H1 (cell line): ENCODE data around the gene HK1. TPM values are rescaled to one million over a fixed set of nuclear protein-coding genes. Genes with fewer than 3 reads are reported as not detected.

Source experiments
- CTCF ChIA-PET: fragments of 300-600 bp; sonication (Branson Sonifier 250); formaldehyde crosslinking; loops from one replicate; lab custom pipeline; 2021; ENCODE audit not compliant: partially characterized antibody; lab: Charles Lee
- POLR2A ChIA-PET: fragments of 300-600 bp; sonication (Branson Sonifier 250); formaldehyde crosslinking; loops from one replicate; lab custom pipeline; 2021; ENCODE audit warnings: inconsistent platforms; ENCODE audit not compliant: partially characterized antibody; lab: Charles Lee
- DNase-seq, 2 experiments: peaks; one replicate each; pipeline versions ENCODE4 v3.0.0 to v3.0.0-alpha.2; 2010 to 2022; ENCODE audit warnings: low spot score in 2 of 2, low read depth in 1 of 2, mixed read lengths in 1 of 2
- FAIRE-seq: peaks from 2 replicates; lab custom pipeline; 2011; peaks lifted over from hg19 to GRCh38; lab: Jason Lieb, UNC
- H2AFZ ChIP-seq: 2 replicates; pipeline ENCODE4 v1.8.1; 2012; ENCODE audit warnings: low read length, inconsistent platforms
- H2AK5ac ChIP-seq: 2 replicates; pipeline ENCODE4 v1.6.1; 2013; ENCODE audit warnings: low read depth, low read length
- H2BK120ac ChIP-seq: replicated peaks from 2 replicates; pipeline ENCODE3; 2013; ENCODE audit warnings: low read depth, low read length, inconsistent platforms
- H2BK12ac ChIP-seq: 2 replicates; pipeline ENCODE4 v1.6.1; 2013; ENCODE audit warnings: low read depth, low read length
- H2BK15ac ChIP-seq: 2 replicates; pipeline ENCODE4 v1.6.1; 2013; ENCODE audit warnings: low read length
- H2BK20ac ChIP-seq: 2 replicates; pipeline ENCODE4 v1.6.1; 2013; ENCODE audit warnings: low read length
- H2BK5ac ChIP-seq: 2 replicates; pipeline ENCODE4 v1.6.1; 2013; ENCODE audit warnings: low read depth, low read length
- H3K14ac ChIP-seq: 2 replicates; pipeline ENCODE4 v1.6.1; 2013; ENCODE audit warnings: inconsistent platforms; ENCODE audit not compliant: insufficient read length
- H3K18ac ChIP-seq: 2 replicates; pipeline ENCODE4 v1.6.1; 2013; ENCODE audit warnings: low read length; ENCODE audit errors: extremely low read depth
- H3K23ac ChIP-seq: 2 replicates; pipeline ENCODE4 v1.6.1; 2013; ENCODE audit warnings: inconsistent platforms; ENCODE audit not compliant: insufficient read length
- H3K23me2 ChIP-seq: 2 replicates; pipeline ENCODE4 v1.6.1; 2013; ENCODE audit warnings: low read depth, low read length
- H3K27ac ChIP-seq: 2 replicates; pipeline ENCODE4 v1.6.1; 2011; ENCODE audit warnings: low read depth, low read length, inconsistent platforms
- H3K27me3 ChIP-seq, 4 experiments: replicated peaks in 1 of 4; 1 replicate in 1 of 4; 2 replicates in 3 of 4; pipeline versions ENCODE4 v1.6.1 to v1.8.1; 2011 to 2013; ENCODE audit warnings: low read length in 3 of 4, mild to moderate bottlenecking in 3 of 4, inconsistent platforms in 2 of 4, mixed read lengths in 2 of 4, moderate library complexity in 1 of 4; ENCODE audit not compliant: control insufficient read depth in 3 of 4, insufficient read depth in 3 of 4; ENCODE audit errors: extremely low read depth in 1 of 4
- H3K36me3 ChIP-seq, 4 experiments: 2 replicates each; pipeline versions ENCODE4 v1.6.1 to v1.8.1; 2011 to 2013; ENCODE audit warnings: mild to moderate bottlenecking in 4 of 4, low read length in 3 of 4, moderate library complexity in 2 of 4, control low read depth in 1 of 4, inconsistent platforms in 1 of 4; ENCODE audit not compliant: insufficient read depth in 4 of 4, control insufficient read depth in 2 of 4
- H3K4ac ChIP-seq: replicated peaks from 2 replicates; pipeline ENCODE3; 2013; ENCODE audit warnings: low read length, low read depth, mixed read lengths, inconsistent platforms; ENCODE audit not compliant: insufficient read length
- H3K4me1 ChIP-seq, 4 experiments: replicated peaks in 1 of 4; 1 replicate in 1 of 4; 2 replicates in 3 of 4; pipeline versions ENCODE4 v1.6.1 to v1.8.1; 2011 to 2013; ENCODE audit warnings: low read length in 3 of 4, inconsistent platforms in 2 of 4, mixed read lengths in 1 of 4; ENCODE audit not compliant: insufficient read depth in 4 of 4, control insufficient read depth in 3 of 4
- H3K4me2 ChIP-seq, 2 experiments: 2 replicates each; pipeline versions ENCODE4 v1.6.1 to v1.8.1; 2011 to 2013; ENCODE audit warnings: low read depth in 2 of 2, low read length in 2 of 2, control low read depth in 1 of 2, inconsistent platforms in 1 of 2, mild to moderate bottlenecking in 1 of 2; ENCODE audit not compliant: insufficient read depth in 1 of 2
- H3K4me3 ChIP-seq, 4 experiments: fragments of 200-600, 300-600 bp in 1 of 4; sonication (generic), shearing (Covaris generic), sonication (Bioruptor Twin) in 1 of 4; 2 replicates each; pipeline versions ENCODE4 v1.5.1 to v1.8.1; 2011 to 2016; ENCODE audit warnings: low read length in 4 of 4, low read depth in 3 of 4, control low read depth in 2 of 4, inconsistent platforms in 2 of 4, mild to moderate bottlenecking in 2 of 4, mixed read lengths in 1 of 4, moderate library complexity in 1 of 4; ENCODE audit not compliant: insufficient read depth in 2 of 4; ENCODE audit errors: extremely low read depth in 1 of 4
- H3K56ac ChIP-seq: replicated peaks from 2 replicates; pipeline ENCODE3; 2013; ENCODE audit warnings: low read depth, mild to moderate bottlenecking, mixed read lengths, low read length, inconsistent platforms; ENCODE audit not compliant: insufficient read length
- H3K79me1 ChIP-seq: 2 replicates; pipeline ENCODE4 v1.6.1; 2013; ENCODE audit warnings: low read depth, low read length, control low read depth
- H3K79me2 ChIP-seq, 2 experiments: 2 replicates each; pipeline versions ENCODE4 v1.6.1 to v1.8.1; 2012 to 2013; ENCODE audit warnings: low read length in 2 of 2, mild to moderate bottlenecking in 2 of 2, inconsistent platforms in 1 of 2; ENCODE audit not compliant: insufficient read depth in 2 of 2, control insufficient read depth in 1 of 2
- H3K9ac ChIP-seq, 4 experiments: replicated peaks in 1 of 4; 1 replicate in 1 of 4; 2 replicates in 3 of 4; pipeline versions ENCODE4 v1.6.1 to v1.8.1; 2011 to 2013; ENCODE audit warnings: low read depth in 3 of 4, low read length in 3 of 4, control low read depth in 2 of 4, mild to moderate bottlenecking in 2 of 4, moderate library complexity in 2 of 4, inconsistent platforms in 1 of 4; ENCODE audit errors: extremely low read depth in 1 of 4
- H3K9me3 ChIP-seq, 2 experiments: 2 replicates each; pipeline versions ENCODE4 v1.6.1 to v1.8.1; 2012 to 2013; ENCODE audit warnings: mild to moderate bottlenecking in 2 of 2, moderate library complexity in 2 of 2, control low read depth in 1 of 2, inconsistent platforms in 1 of 2, low read depth in 1 of 2, low read length in 1 of 2, mixed read lengths in 1 of 2; ENCODE audit not compliant: insufficient read depth in 2 of 2
- H4K20me1 ChIP-seq, 2 experiments: replicated peaks in 1 of 2; 2 replicates each; pipeline versions ENCODE3 to v1.8.1; 2011 to 2013; ENCODE audit warnings: inconsistent platforms in 2 of 2, low read length in 2 of 2, mild to moderate bottlenecking in 1 of 2; ENCODE audit not compliant: insufficient read depth in 2 of 2, control insufficient read depth in 1 of 2
- H4K5ac ChIP-seq: 2 replicates; pipeline ENCODE4 v1.6.1; 2013; ENCODE audit warnings: low read length, low read depth, mixed read lengths, inconsistent platforms; ENCODE audit not compliant: insufficient read length
- H4K8ac ChIP-seq: 2 replicates; pipeline ENCODE4 v1.8.0; 2013; ENCODE audit warnings: mild to moderate bottlenecking, moderate library complexity, low read length, inconsistent platforms; ENCODE audit not compliant: insufficient read depth; ENCODE audit errors: extremely low read depth
- H4K91ac ChIP-seq: replicated peaks from 2 replicates; pipeline ENCODE3; 2013; ENCODE audit warnings: low read length, mixed read lengths, inconsistent platforms; ENCODE audit not compliant: insufficient read length
- ATF2 ChIP-seq: IDR thresholded peaks from 2 replicates; pipeline ENCODE4 v1.6.1; 2012; ENCODE audit warnings: low read length, inconsistent platforms
- CHD1 ChIP-seq: IDR thresholded peaks from 2 replicates; pipeline ENCODE4 v1.6.1; 2012; ENCODE audit warnings: low read depth, low read length, improper control_type of control experiment
- NANOG ChIP-seq: IDR thresholded peaks from 2 replicates; pipeline ENCODE4 v1.6.1; 2011; ENCODE audit warnings: low read length, low read depth, mild to moderate bottlenecking, inconsistent platforms; ENCODE audit not compliant: insufficient read depth, poor library complexity, severe bottlenecking
- SP2 ChIP-seq: IDR thresholded peaks from 2 replicates; pipeline ENCODE4 v1.6.1; 2012; ENCODE audit warnings: mild to moderate bottlenecking, low read length, inconsistent platforms
- TBP ChIP-seq: IDR thresholded peaks from 2 replicates; pipeline ENCODE4 v1.6.1; 2011; ENCODE audit warnings: low read depth, low read length, improper control_type of control experiment
- WGBS, 2 experiments: shearing (Covaris generic) in 1 of 2; methylation state at CpG; one replicate each; pipeline versions ENCODE4 v1.1.6 to v1.1.7; 2013 to 2015; ENCODE audit warnings: low lambda C conversion rate in 2 of 2, mixed read lengths in 2 of 2, inconsistent platforms in 1 of 2, low coverage in 1 of 2, missing lambda C conversion rate in 1 of 2; ENCODE audit not compliant: insufficient replicate concordance in 2 of 2, insufficient coverage in 1 of 2, insufficient read length in 1 of 2; ENCODE audit errors: extremely low coverage in 1 of 2, missing lambda C conversion rate in 1 of 2; 5-methylcytosine and 5-hydroxymethylcytosine counted together
- polyA plus RNA-seq, 7 experiments: library from polyadenylated mRNA; depleted of rRNA in 3 of 7; stranded (reverse) in 5 of 7; unstranded in 2 of 7; fragments of >200 nt in 5 of 7; fragments of 200-250 nt in 2 of 7; gene quantifications; 1 replicate in 5 of 7; 2 replicates in 1 of 7; 4 replicates in 1 of 7; pipeline versions ENCODE4 v1.2.1 to v1.2.3, GENCODE V29; 2011 to 2013; ENCODE audit warnings: missing spikeins in 2 of 7, mixed read lengths in 2 of 7
- total RNA-seq: library from RNA; stranded (reverse); fragmentation: NEBNext Ultra II Directional; extraction: Animal tissue kit (Norgen Biotek cat#: 25700); gene quantifications from 2 replicates; pipeline ENCODE4 v1.2.1, GENCODE V29; 2021

HK1 gene
- total and polyA plus RNA-seq, 2 of the 8 experiments (the other 6 are each of a cell fraction or from before 2014, with no cell fraction given) = 55.8 to 247 TPM

- CTCF ChIA-PET = interaction anchor here (0.7 to 2.7 kb wide), 9 partner anchors 9 to 75 kb away, joined by 3 to 22 read pairs (median 5); partner anchors contain the start of gene TSPAN15
- Histone ChIP-seq H2AK5ac (no peak overlapping the region), H3K79me2 (no peaks in the 10 kb centered on the region), H4K20me1 (no peaks in the 10 kb centered on the region), H3K79me1 (no peaks in the 10 kb centered on the region), H2BK15ac (no peak overlapping the region), H3K14ac (no peak overlapping the region), H3K4me3 (no peak overlapping the region), H2AFZ (no peak overlapping the region), H3K4me1 (no peaks in the 10 kb centered on the region), H3K4me2 (no peak overlapping the region), H4K8ac (no peak overlapping the region), H2BK120ac (no peak overlapping the region), H3K56ac (no peak overlapping the region), H3K9me3 (no peaks in the 10 kb centered on the region), H2BK5ac (no peak overlapping the region), H3K36me3 (no peaks in the 10 kb centered on the region), H3K18ac (no peak overlapping the region), H4K91ac (no peak overlapping the region), H3K27me3 (no peaks in the 10 kb centered on the region), H2BK12ac (no peak overlapping the region), H3K27ac (no peak overlapping the region), H2BK20ac (no peak overlapping the region), H4K5ac (no peak overlapping the region), H3K4ac (no peak overlapping the region), H3K9ac (no peak overlapping the region), H3K23ac (no peak overlapping the region), H3K23me2 (no peaks in the 10 kb centered on the region; the same call in 1 of the 2 replicates)
- DNase-seq (no peak), FAIRE-seq (no peak)
- WGBS, 2 experiments = 77% methylated on average over 5 of the region's 5 CpGs; no CpG with 5 or more reads in 1 of the 2 experiments
- TF ChIP-seq NANOG = no peak
- TF ChIP-seq CHD1 = no peak
- no peak for TF ChIP-seq ATF2
- TF ChIP-seq SP2 = no peak
- TF ChIP-seq TBP = no peak
- POLR2A ChIA-PET = no interaction called here
These were observed 161.7 kb downstream of the HK1 start for GRCh38 chr10:69439813-69440506.
